Measurements from ENCODE around the gene HOXA3.

DNA sequence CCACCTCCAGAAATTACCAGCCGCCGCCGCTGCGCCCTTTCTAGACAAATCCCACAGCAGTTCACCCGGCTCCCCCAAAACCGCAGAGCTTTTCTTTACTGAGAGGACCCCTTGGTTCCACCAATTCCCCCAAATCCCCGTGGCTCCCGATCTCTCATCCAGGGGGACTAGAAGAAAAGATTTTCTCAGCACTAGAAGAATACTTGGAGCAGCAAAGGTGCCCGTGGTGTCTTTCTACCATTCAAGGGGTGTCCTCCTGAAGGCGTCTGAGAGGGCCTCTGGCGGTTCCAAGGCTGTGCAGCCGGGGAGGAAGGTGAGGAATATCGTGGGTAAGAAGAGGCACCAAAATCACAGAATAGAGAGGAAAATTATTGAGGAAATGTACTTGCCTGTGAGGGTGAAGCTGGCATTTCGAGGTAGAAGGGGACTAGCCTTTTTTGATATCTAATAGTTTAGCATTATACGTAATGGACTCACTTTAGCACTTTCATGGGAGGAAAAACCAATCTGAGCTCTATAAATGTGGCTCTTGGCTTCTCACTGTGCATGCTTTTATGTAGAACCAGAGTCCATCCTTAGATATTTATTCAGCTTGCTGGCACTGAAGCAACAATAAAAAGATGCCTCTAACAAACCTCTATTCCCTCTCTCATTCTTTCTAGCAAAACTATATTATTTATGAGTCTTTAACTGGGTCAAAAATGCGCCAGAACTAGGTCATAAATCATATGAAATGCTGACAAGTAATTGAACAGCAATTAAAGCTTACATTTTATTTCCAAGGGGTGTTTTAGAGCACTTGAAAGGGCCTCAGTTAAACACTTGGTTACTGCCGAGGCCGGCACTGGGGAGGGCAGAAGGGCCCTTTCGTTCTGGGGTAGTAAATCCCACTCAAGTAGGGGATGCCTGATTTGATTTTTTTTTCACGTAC is 36.1 kb downstream of the HOXA3 start:
- TF ChIP-seq CTCF (optimal IDR thresholded peaks at IDR 0.05 in 1 of 3, IDR thresholded peaks at IDR 0.05 in 1 of 3, conservative IDR thresholded peaks at IDR 0.05 in 1 of 3; ENCODE audit: extremely low read depth in 1 of 3, insufficient read depth in 2 of 3, low read length in 3 of 3) (no peak), EZH2 (IDR thresholded peaks at IDR 0.05; ENCODE audit: low read length) (no peak)

All from keratinocyte (primary cell).